Placental epithelial cell (primary cell): ENCODE measurements around the gene TIMM44. TPM values are rescaled to one million over a fixed set of nuclear protein-coding genes. Genes with fewer than 3 reads are reported as not detected.

Experiments
- total RNA-seq: library from RNA; depleted of rRNA; stranded (reverse); fragments of >200 nt; gene quantifications from 2 replicates; pipeline ENCODE4 v1.2.3, GENCODE V29; 2012

TIMM44 gene, protein sequence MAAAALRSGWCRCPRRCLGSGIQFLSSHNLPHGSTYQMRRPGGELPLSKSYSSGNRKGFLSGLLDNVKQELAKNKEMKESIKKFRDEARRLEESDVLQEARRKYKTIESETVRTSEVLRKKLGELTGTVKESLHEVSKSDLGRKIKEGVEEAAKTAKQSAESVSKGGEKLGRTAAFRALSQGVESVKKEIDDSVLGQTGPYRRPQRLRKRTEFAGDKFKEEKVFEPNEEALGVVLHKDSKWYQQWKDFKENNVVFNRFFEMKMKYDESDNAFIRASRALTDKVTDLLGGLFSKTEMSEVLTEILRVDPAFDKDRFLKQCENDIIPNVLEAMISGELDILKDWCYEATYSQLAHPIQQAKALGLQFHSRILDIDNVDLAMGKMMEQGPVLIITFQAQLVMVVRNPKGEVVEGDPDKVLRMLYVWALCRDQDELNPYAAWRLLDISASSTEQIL
- total RNA-seq, result 31.4 and 32.9 TPM in 2 replicates

DNA sequence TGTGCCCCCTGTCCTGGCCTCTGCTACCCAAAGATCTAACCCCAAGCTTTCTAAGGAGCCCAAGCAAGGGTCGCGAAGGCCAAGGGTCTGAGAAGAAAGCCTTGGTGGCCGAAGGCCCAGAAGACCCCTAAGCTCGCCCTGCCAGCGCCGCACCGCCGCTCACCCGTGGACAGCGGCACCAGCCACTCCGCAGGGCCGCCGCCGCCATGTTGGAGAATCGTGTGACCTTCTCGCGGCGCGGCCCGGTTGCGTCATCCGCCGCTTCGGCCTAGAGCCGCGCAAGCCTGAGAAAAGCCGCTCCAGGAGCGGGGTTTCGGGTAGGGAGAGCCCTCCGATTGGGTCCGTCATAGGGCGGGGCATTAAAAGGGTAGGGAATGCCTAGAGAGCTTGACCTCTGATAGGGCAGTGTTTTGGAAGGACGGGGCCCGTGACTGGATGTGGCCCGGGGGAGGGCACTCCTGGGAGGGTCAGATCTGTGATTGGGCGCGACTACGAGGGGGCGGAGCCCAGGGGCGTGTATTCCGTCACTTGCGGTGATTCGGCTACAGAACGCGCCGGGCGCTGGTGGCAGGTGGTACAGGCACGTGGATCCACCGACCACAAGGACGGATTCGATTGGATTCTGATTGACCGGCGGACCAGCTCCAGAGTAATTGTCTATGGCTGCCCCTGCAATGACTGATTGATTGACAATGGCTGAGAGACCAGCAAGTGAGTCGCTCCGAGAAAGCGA, at the start of gene TIMM44:
TSS of gene TIMM44 (minus strand) at position 223 of the 733 bp plus-strand sequence. CDS start at position 208, 15 bp downstream.

DNA sequence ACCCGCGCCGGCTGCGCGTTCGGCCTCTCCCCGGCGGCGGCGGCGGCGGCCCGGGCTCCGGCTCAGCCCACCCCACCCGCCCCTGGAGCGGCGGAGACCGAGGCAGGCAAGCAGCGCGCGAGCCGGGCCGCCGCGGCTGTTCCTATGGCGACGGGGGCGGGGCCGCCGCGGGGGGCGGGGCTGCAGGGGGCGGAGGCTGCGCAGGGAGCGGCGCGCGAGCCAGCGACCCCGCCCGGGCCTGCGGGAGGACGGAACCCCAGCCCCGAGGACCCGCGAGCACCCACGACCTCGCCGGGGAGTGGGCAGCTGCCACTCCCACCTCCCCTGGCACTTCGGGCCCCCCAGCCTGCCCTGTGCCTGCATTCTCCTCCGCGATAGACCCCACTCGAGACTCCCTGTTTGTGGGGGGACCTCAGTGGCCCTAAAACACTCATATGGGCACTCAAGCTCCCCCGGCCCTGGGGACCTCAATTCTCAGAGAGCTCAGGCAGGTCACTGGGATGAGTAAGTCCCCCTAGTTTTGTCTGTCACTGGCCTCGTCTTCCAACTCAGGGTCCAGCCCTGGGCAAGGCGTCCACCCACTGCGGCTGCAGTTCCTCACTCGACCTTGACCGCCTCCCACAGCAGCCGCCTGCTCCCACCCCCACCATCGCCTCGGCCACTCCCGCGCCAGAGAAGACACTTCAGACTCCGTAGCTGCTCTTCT, 17.3 kb downstream of the TIMM44 start, which contains the start of gene CTXN1:
TSS of gene CTXN1 (minus strand) at position 115 of the 706 bp plus-strand sequence. CDS start 597 bp downstream, outside the sequence.

DNA sequence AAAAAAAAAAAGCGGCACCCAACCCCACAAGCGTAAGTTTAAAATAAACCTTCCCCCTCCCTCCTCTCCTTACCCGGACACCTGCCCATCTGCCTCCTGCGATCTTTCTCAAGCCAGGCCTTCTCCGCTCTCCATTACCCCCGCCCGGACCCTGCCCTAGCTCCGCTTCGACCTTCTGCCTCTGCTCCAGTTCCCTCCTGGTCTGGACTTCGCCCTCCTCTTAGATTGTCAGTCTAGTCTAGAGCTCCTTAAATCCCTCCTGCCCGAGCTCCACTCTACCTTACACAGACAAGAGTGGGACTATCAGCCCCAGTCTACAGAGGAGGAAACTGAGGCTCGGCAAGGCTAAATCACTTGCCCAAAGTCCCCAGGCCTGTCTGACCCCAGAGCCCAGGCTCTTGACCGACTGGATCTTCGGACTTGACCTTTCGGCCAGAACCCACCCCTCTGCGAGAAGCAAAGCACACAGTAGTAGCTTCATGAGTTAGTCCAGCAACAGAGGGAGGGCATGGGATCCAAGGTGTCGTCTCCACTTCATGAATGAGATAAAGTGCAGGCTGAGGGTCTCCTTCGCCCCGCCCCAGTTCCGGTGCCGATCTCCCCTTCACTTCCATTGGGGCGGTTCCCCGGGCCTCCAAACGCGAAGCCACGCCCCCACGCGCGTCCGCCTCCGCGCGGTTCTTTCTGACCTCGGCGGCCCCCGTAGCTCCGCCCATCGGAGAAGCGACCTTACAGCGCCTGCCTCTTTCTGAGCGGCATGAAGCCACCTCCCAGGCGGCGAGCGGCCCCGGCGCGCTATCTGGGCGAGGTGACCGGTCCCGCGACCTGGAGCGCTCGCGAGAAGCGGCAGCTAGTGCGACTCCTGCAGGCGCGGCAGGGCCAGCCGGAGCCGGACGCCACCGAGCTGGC, 23.6 kb downstream of the TIMM44 start, which contains the start of gene SNAPC2:
TSS of gene SNAPC2 (plus strand) at position 729 of the 909 bp plus-strand sequence. CDS start at position 758, 29 bp downstream.

DNA sequence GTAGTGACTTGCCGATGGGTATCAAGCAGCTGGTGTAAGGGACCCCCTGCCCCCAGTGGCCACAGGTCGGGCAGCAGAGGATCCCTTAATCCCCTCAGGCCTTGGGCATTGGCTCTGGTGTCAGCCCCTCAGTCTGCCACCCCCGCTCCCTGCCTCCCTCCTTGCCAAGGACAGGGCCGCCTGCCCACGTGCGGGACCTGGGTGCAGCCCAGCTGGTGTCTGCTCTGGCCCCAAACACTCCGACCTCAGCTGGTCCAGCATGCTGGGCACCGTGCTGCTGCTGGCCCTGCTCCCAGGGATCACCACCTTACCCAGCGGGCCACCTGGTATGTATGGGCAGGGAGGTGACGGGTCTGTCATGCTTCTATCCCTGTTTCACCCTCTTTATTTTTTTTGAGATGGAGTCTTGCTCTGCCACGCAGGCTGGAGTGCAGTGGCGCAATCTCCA, 28.8 kb downstream of the TIMM44 start, which contains the start of gene TGFBR3L:
TSS of gene TGFBR3L (plus strand) at position 233 of the 448 bp plus-strand sequence.

DNA sequence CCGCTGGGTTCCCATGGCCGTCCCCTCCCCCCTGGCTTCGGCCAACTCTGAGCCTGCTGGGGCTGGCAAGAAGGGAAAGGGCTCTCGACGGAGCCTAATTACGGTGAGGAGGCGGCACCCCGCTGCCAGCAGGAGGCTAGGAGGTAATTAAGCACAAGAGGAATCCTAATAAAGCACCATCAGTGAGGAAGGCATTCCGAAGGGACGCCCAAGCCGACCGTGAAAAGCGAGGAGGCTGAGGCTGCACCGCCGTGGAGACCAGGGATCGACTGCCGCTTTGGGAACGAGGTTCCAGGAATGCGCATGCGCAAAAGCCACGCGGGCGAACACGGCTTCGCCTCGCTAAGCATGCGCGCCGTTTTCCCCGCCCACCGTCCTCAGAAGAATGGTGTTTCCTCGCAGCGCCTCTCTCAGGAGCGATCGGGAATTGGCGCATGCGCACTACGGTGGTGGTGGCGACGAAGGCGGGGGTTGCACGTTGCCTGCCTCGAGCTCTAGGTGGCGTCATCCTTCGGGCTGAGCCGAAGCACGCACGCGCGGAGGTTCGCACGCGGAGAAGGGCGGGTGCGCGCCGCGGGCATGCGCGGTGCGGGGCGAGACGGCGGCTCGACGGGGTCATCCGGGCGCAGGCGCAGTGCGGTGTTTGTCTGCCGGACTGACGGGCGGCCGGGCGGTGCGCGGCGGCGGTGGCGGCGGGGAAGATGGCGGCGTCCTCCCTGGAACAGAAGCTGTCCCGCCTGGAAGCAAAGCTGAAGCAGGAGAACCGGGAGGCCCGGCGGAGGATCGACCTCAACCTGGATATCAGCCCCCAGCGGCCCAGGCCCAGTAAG, 40.0 kb downstream of the TIMM44 start, which contains the start of gene MAP2K7:
TSS of gene MAP2K7 (plus strand) at position 634 of the 830 bp plus-strand sequence. CDS start at position 702, 68 bp downstream.

DNA sequence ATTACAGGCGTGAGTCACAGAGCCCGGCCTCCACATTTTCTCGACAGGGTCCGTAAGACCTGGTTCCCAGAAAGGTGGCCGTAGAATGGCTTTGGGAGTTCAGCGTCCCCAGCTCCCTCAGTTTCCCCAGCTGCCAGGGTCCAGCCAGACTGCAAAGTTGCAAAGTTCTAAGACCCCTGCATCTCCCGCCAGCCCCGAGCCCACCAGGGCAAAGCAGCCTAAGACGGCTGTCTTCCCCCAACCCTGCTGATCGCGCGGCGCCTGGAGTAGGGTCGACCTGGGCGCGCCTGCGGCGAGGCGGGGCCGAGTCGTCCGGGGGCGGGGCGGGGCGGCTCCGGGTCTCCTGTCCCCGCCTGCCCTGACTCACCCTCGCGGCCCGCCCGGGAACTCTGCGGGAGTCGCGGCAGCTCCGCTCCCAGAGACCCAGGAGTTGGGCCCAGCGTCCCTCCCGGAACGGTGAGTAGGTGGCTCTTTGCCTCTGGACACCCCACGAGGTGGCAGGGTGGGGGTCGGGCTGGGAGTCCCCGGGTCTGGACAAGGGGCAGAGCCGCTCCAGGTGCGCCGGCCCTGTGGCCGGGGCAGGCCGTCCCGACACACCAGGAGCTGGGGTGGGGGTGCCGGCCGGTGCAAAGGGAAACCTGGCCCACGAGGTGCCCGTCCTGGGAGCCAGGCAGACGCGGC, 55.2 kb downstream of the TIMM44 start, which contains the start of gene LRRC8E:
TSS of gene LRRC8E (plus strand) at position 366 of the 681 bp plus-strand sequence. CDS start 7,094 bp downstream, outside the sequence.

Other genes starting within 250 kb of the TIMM44 start
- gene FCER2, start 241.5 kb downstream of the TIMM44 start, total RNA-seq, result not detected in 2 replicates
- not detected in 2 replicates for gene CLEC4G, start 211.6 kb downstream of the TIMM44 start, total RNA-seq
- not detected in 2 replicates for gene CD209, start 196.1 kb downstream of the TIMM44 start, total RNA-seq
- not detected in 2 replicates for gene CLEC4M, start 180.4 kb downstream of the TIMM44 start, total RNA-seq
- gene EVI5L, start 113.4 kb downstream of the TIMM44 start, total RNA-seq, result 17.7 and 24.3 TPM in 2 replicates
- gene PRR36, start 69.3 kb downstream of the TIMM44 start, total RNA-seq, result under 0.01 TPM in 1 of 2 replicates, not detected in the other
- 10.6 and 11.8 TPM in 2 replicates for gene LRRC8E, start 55.2 kb downstream of the TIMM44 start, total RNA-seq
- gene MAP2K7, start 39.8 kb downstream of the TIMM44 start, total RNA-seq, result 14.2 and 18.5 TPM in 2 replicates
- gene TGFBR3L, start 28.8 kb downstream of the TIMM44 start, total RNA-seq, result 0.98 and 1.2 TPM in 2 replicates
- 14.6 and 17.7 TPM in 2 replicates for gene SNAPC2, start 23.3 kb downstream of the TIMM44 start, total RNA-seq
- 0.39 and 0.43 TPM in 2 replicates for gene CTXN1, start 17.5 kb downstream of the TIMM44 start, total RNA-seq
- gene ELAVL1, start 62.0 kb upstream of the TIMM44 start, total RNA-seq, result 12.2 and 45.8 TPM in 2 replicates
- not detected in 2 replicates for gene CCL25, start 109.1 kb upstream of the TIMM44 start, total RNA-seq
- not detected in 2 replicates for gene FBN3, start 205.9 kb upstream of the TIMM44 start, total RNA-seq